GM12891 (cell line): ENCODE results near the gene CPSF3.

Source experiments
- PAX5 ChIP-seq: IDR thresholded peaks from 2 replicates; pipeline ENCODE4 v1.6.1; 2011; ENCODE audit warnings: low read length, moderate library complexity, mild to moderate bottlenecking; ENCODE audit not compliant: insufficient read depth, severe bottlenecking
- POLR2A ChIP-seq: IDR thresholded peaks from 2 replicates; pipeline ENCODE4 v1.6.1; 2011; ENCODE audit warnings: low read depth, low read length, control low read depth
- POLR2AphosphoS5 ChIP-seq: IDR thresholded peaks from 2 replicates; pipeline ENCODE4 v1.6.1; 2011; ENCODE audit warnings: low read depth, low read length, control low read depth
- POU2F2 ChIP-seq: IDR thresholded peaks from 2 replicates; pipeline ENCODE4 v1.6.1; 2011; ENCODE audit warnings: low read depth, mild to moderate bottlenecking, control low read depth, low read length, moderate library complexity
- SPI1 ChIP-seq: IDR thresholded peaks from 2 replicates; pipeline ENCODE4 v1.6.1; 2011; ENCODE audit warnings: low read depth, low read length, control low read depth
- TAF1 ChIP-seq: IDR thresholded peaks from 2 replicates; pipeline ENCODE4 v1.6.1; 2011; ENCODE audit warnings: low read depth, low read length, control low read depth

DNA sequence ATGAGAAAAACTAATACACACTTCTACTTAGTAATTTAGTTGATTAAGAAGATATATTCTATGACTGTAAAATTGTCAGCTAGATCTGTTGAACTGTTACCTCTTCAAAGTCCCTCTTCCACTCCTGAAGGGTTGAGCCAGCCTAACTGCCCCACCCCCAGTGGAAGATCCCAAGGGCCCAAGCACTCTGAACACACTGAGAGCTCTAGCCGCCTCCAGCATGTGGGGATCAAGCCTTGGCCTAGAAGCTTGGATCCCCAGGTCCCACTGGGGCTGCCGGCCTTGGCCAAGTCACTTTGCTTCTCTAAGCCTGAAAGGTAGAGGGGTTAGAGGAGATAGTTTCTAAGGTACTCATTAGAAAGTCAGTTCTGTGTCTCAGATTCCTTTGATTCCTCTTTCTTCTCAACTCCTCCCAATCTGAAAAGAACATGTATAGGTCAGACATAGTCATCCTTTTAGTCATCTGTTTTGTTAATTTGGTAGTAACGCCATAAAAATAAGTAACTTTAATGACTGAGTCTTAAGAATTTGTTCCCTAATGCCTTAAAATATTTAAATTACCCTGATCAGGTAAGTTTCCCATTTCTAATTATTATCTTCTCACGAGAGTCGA lies 5.6 kb downstream of the CPSF3 start:
- no peak for TF ChIP-seq POLR2AphosphoS5
- TF ChIP-seq TAF1: no peak
- no peak for TF ChIP-seq POLR2A
- TF ChIP-seq PAX5: no peak
- no peak for TF ChIP-seq SPI1
- TF ChIP-seq POU2F2: no peak
